Astrocyte (in vitro differentiated cells and primary cell): ENCODE results near the gene STXBP3.

Experiments used
- CTCF ChIP-seq: IDR thresholded peaks from 2 replicates; pipeline ENCODE4 v1.5.1; 2011; ENCODE audit warnings: low read depth, mild to moderate bottlenecking, inconsistent platforms, low read length, moderate library complexity; ENCODE audit not compliant: insufficient read depth
- EZH2 ChIP-seq: IDR thresholded peaks from 2 replicates; pipeline ENCODE4 v1.6.1; 2012; ENCODE audit warnings: mild to moderate bottlenecking, low read length, inconsistent platforms; ENCODE audit not compliant: insufficient read depth

DNA sequence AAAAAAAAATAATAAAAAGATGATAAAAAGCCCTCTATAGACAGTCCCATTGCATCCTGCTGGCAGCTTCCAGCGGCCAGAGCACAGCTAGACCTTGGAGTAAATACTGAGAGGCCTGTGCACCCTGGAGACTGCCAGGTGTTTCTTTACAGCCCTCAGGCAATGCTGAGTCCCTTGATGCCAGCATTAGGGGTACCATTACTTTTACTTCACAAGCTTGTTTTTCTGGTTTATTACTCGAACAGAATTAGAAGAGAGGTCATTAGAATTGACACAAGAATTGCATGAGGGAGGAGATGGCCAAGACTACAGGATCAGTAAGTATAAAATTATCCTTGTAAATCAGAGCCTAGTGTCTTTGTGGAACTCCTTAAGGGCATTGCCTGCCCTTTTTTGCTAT lies 66.9 kb downstream of the STXBP3 start:
- no peak for TF ChIP-seq CTCF
- TF ChIP-seq EZH2 = no peak
